ACHN (cell line): ENCODE data around the gene BEND5.

Experiments
- DNase-seq: peaks from one replicate; pipeline ENCODE4 v3.0.0-alpha.2; 2015
- in situ Hi-C: cut with HindIII; loops from 2 replicates; pipeline ENCODE4 v1.10.0; 2017; ENCODE audit warnings: low sequenced_read_pairs, low pct_ligation_motif_present, low pct_unique_long_range_greater_than_20kb

Gene BEND5, protein sequence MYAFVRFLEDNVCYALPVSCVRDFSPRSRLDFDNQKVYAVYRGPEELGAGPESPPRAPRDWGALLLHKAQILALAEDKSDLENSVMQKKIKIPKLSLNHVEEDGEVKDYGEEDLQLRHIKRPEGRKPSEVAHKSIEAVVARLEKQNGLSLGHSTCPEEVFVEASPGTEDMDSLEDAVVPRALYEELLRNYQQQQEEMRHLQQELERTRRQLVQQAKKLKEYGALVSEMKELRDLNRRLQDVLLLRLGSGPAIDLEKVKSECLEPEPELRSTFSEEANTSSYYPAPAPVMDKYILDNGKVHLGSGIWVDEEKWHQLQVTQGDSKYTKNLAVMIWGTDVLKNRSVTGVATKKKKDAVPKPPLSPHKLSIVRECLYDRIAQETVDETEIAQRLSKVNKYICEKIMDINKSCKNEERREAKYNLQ

DNA sequence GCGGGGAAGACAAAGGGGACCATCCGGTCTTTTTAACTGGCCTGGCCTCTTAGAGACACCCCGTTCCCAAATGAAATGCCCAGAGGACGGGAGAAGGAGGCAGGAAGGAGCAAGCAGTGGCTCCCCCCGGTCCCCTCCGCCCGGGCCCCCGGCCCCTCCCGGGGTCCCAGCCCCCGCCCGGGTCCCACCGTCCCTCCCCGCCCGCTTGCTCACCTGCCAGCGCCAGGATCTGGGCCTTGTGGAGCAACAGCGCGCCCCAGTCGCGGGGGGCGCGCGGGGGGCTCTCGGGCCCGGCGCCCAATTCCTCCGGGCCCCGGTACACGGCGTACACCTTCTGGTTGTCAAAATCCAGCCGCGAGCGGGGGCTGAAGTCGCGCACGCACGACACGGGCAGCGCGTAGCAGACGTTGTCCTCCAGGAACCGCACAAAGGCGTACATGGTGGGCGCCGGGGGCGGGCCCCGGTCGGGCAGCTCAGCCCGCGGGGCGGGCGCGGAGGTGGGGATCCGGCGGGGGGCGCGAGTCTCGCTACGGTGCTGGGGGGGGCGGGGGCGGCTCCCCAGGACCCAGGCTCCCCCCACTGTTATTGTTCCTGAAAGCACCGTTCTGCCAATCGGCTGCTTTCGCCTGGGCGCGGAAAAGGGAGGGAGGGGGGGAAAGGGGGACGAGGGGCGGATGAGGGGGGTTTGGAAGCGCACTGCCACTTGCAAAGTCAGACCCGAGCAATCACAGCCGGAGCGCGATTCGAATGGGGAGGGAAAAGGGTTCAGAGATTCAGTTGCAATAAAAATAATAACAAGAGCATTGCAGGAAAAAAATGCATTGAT is at the start of gene BEND5:
Gene BEND5, minus strand, starts transcription at position 499 of the 826 bp plus-strand sequence. Its CDS starts 60 bp downstream, at position 439.
- in situ Hi-C loops, result no loop called here
- DNase-seq, result peak; percentile 8

DNA sequence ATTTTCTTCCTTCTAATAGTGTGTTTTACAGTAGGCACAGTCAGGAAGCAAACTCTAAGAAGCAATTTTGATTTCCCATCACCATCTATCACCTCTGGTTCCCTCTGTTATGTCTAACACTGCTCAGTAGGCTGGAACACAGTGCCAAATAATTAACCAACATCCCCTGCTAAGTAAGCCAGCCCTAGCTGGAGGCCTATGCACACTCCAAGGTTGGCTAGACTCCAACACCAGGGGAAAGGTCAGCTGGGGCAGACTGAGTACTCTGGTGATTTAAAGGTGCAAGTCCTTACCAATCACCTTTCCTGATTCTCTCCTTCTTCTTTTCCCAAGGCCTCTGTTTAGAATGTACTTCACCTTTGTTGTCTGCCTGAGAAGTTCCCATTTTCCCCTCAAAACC is 46.5 kb upstream of the BEND5 start:
- in situ Hi-C loops, result no loop called here
- peak; percentile 83 for DNase-seq

DNA sequence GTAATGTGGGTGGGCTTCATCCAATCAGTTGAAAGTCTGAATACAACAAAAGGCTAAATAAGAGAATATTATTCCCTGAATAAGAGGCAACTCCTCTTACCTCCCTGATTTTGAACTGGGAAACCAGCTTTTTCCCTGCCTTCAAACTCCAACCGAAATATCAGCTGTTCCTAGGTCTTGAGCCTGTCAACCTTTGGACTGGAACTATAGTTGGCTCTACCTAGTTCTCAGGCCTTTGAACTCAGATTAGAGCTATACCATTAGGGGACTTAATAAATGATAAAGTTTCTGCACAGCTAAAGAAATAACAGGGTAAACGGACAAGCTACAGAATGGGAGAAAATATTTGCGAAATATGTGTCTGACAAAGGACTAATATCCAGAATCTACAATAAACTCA is 43.8 kb upstream of the BEND5 start:
- DNase-seq, result no peak
- in situ Hi-C loops, result no loop called here

GRCh38 chr1:48817505-48818114 is 40.9 kb upstream of the BEND5 start:
- in situ Hi-C loops, result no loop called here
- DNase-seq, result peak; percentile 50

DNA sequence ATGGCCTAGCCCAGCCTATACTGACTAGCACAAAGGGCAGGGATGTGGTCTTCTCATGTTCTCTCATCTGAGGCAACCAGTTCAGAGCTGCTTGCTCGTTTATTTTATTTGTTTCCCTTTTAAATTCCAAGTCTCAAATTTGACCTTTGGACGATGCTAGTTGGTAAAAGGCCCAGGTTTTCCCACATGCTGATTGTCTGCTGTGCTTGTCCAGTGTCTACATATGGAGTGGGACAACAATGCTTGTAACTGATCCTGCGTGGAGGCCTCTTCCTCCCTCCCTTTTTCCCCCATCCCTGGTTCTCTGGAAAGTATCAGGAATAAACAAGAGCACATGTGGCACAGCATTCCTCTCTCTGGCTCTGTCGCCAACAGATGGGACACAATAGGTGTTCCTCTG is 34.0 kb upstream of the BEND5 start:
- in situ Hi-C loops, result no loop called here
- no peak for DNase-seq

DNA sequence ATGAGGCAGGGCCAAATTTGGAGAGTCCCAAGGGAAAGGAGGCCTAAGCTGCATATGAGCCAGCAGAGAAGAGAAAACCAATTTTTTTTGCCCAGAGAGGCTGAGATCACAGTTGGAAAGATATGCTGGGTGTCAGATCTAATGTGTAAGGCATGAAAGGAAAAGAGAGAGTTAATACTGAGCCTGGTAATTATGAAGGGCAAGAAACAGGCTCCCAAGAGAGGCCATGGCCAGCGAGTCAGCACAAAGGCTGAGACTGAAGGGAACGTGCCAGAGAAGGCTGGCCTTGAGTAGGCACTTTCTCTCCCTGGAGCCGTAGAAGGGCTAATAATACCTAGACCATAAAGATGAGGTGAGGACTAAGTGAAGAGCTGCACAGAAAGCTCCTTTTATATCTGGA is 31.8 kb upstream of the BEND5 start:
- in situ Hi-C loops, result no loop called here
- DNase-seq, result no peak

DNA sequence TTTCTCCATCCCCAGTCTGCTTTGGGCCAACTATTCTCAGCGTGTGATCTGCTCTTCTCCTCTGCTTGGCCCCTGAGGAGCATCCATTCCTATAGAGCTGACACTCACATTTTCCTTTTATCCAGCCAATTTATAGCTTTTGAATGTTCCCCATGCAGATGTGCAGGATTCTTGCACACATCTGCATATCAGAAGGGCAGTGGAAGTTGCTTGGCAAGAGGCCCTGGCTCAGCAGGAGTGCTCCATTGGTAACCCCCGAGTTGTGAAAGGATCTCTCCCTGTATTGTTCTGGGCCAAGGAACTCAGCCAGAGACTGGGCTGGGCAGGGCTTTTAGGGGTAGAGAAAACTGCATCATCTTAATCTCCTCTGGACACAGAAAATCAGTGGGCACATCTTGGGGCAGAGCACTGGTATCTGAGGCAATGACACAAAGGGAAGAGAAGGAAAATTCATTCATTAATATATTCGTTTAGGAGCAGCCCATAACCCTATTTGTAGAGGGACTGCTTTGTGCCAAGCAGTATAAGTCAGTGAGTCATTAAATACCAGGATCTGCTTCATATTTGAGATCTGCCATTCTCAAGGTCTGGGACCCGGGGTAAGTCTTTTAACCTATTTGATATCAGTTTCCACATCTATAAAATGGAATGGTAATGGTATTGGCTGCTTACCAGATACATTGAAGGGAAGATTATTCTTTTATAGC is 31.0 kb upstream of the BEND5 start:
- DNase-seq, result no peak
- in situ Hi-C loops, result no loop called here

GRCh38 chr1:48803474-48803873 is 26.8 kb upstream of the BEND5 start:
- no peak for DNase-seq
- in situ Hi-C loops, result no loop called here

GRCh38 chr1:48794816-48795215 is 18.1 kb upstream of the BEND5 start:
- DNase-seq, result no peak
- in situ Hi-C loops, result no loop called here

DNA sequence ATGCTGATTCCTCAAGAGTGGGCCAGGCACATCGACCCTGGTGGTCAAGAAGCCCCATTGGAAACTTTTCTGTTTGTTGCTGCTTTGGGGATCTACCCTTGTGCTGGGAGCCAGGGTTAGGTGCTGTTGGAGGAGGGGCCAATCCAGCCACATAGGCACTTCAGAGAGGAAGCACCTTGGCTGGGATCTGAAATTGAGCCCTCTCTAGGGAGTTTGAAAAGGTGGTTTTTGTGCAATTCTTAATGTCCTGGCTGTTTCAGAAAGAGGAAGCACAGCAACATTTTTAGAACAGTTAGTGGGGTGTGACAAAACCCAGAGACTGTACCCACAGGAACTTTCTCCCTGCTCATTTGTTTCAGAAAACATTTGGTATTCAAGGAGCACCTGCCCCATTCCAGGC is 17.2 kb upstream of the BEND5 start:
- DNase-seq, result no peak
- in situ Hi-C loops, result no loop called here

DNA sequence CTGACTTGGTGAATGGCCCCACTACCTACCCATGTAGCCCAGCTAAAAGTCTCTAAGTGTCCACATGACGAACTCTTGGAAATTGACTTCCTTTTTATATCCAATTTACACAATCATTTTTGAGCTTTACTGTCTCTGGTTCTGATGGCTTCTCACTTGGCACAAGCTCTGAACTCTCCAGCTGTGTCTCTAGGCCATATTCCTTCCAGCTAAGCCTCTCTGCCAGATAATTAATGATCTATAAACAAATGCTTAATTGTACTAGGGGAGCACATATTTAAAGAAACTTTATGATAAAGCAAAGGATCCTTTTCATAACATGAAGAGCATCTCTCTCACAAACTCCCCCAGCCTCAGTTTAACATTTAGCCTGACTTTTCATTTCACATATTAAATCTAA is 16.3 kb upstream of the BEND5 start:
- DNase-seq, result no peak
- in situ Hi-C loops, result no loop called here

DNA sequence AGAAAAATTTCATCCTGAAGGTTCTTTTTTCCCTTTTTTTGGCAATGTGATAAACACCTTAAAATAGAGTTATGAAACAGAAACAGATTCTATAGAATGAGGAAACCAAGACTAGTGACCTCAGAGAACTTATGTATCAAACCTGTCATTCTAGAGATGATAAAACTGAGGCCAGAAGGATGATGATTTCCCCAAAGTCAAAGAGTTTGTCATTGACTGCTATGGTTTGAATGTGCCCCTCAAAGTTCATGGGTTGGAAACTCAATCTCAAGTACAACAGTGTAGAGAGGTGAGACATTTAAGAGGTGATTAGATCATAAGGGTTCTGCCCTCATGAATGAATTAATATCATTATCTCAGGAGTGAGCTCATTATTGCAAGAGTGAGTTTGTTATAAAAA is 13.7 kb upstream of the BEND5 start:
- DNase-seq, result no peak
- in situ Hi-C loops, result no loop called here

GRCh38 chr1:48789903-48790302 is 13.2 kb upstream of the BEND5 start:
- no peak for DNase-seq
- in situ Hi-C loops, result no loop called here

GRCh38 chr1:48785869-48786268 is 9.2 kb upstream of the BEND5 start:
- no peak for DNase-seq
- in situ Hi-C loops, result no loop called here

DNA sequence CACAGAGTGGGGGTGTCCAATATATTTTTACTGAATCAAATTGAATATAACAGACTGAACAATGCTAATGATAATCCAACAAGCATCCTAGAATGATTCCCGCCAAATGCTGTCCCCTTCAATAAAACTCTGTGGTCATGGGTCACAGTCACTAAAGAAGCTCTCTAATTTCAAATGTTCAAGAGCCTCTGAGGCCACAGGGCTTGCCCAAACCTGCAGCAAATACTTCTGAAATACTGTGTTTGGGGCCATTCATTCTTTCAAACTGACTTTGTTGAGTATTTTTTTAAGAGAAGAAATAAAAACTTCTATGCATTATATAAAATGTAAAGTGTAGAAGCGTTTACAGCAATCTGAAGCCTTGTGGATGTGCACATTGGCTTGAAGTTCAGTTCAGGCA is 7.6 kb upstream of the BEND5 start:
- in situ Hi-C loops, result no loop called here
- DNase-seq, result no peak

GRCh38 chr1:48777219-48777895 is 666 bp upstream of the BEND5 start:
- in situ Hi-C loops, result no loop called here
- no peak for DNase-seq

GRCh38 chr1:48775831-48776392 is 779 bp downstream of the BEND5 start:
- in situ Hi-C loops, result no loop called here
- DNase-seq, result no peak

DNA sequence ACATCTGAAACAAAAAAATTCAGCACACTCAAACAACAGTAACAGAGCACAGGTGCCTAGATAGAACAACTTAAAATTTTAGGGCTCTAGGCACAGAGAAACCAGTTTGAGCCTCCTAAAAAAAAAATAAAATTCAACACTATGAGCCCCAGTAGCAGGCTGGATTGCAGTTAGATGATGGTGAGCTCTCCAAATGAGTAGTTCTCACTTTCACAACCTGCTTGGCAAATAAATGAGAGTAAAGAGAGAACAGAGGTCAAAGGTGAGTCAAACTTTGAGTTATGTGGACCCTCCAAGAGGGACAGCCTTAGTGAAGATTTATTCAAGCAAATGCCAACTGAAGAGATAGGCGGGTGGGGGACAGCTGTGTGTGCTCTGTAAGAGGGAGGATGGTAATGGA is 3.6 kb downstream of the BEND5 start:
- in situ Hi-C loops, result no loop called here
- no peak for DNase-seq
